Lower lobe of right lung (tissue), 2 donors: ENCODE measurements around the gene ZSWIM5. TPM values are rescaled to one million over a fixed set of nuclear protein-coding genes. Genes with fewer than 3 reads are reported as not detected.

Experiments
- ATAC-seq, 2 donors: fragments of 200-7000 bp; cut with Tn5 transposase; one replicate each; pipeline ENCODE4 v1.9.1; 2020 to 2022; ENCODE audit warnings: mild to moderate bottlenecking in 2 of 2, moderate library complexity in 2 of 2
- DNase-seq: peaks from one replicate; pipeline ENCODE4 v3.0.0-alpha.2; 2020
- H3K27ac ChIP-seq: fragments of 200-600 bp; one replicate; pipeline ENCODE4 v1.8.0; 2022
- H3K27me3 ChIP-seq: fragments of 200-600 bp; one replicate; pipeline ENCODE4 v1.8.0; 2022; ENCODE audit warnings: low read depth
- H3K36me3 ChIP-seq: fragments of 200-600 bp; one replicate; pipeline ENCODE4 v1.8.0; 2022; ENCODE audit warnings: mild to moderate bottlenecking
- H3K4me1 ChIP-seq: fragments of 200-600 bp; one replicate; pipeline ENCODE4 v1.8.0; 2022
- H3K4me3 ChIP-seq: fragments of 200-600 bp; one replicate; pipeline ENCODE4 v1.8.0; 2022; ENCODE audit warnings: mild to moderate bottlenecking
- H3K9me3 ChIP-seq: fragments of 200-600 bp; one replicate; pipeline ENCODE4 v1.8.0; 2022
- CTCF ChIP-seq: fragments of 200-600 bp; IDR thresholded peaks from one replicate; pipeline ENCODE4 v1.8.0; 2022; ENCODE audit warnings: antibody characterized with exemption, mild to moderate bottlenecking
- intact Hi-C: fragments of 100-400 bp; cut with DNase I; formaldehyde crosslinking; loops from one replicate; pipeline ENCODE4 v1.11.0; 2022
- total RNA-seq: library from RNA; stranded (reverse); fragmentation: NEBNext Ultra II Directional; extraction: Animal tissue kit (Norgen Biotek cat#: 25700); gene quantifications from one replicate; pipeline ENCODE4 v1.2.1, GENCODE V29; 2021
- donor health status: DM: no; HTN: yes; CAD: no; lungs with severe emphysema.

The ZSWIM5 gene
- total RNA-seq, 1 donor from 2014 or later, result 3.6 TPM

GRCh38 chr1:45043094-45043493 is 163.3 kb downstream of the ZSWIM5 start:
- Histone ChIP-seq H3K9me3 (no peaks in the 10 kb centered on the region), H3K27ac (no peak overlapping the region), H3K27me3 (no peaks in the 10 kb centered on the region), H3K4me3 (no peak overlapping the region), H3K36me3 (no peaks in the 10 kb centered on the region), H3K4me1 (no peaks in the 10 kb centered on the region)
- intact Hi-C loops, result no loop called here
- ATAC-seq (no peak), DNase-seq (no peak)
- TF ChIP-seq CTCF, result no peak

GRCh38 chr1:45040297-45040696 is 166.1 kb downstream of the ZSWIM5 start:
- H3K9me3 ChIP-seq, result no peaks in the 10 kb centered on the region
- H3K4me3 ChIP-seq, result no peak overlapping the region
- H3K4me1 ChIP-seq, result no peaks in the 10 kb centered on the region
- intact Hi-C loops, result no loop called here
- no peak overlapping the region for H3K27ac ChIP-seq
- no peak for DNase-seq
- H3K27me3 ChIP-seq, result no peaks in the 10 kb centered on the region
- no peak for TF ChIP-seq CTCF
- ATAC-seq, result no peak
- H3K36me3 ChIP-seq, result peaks cover 8% of the 10 kb centered on the region

GRCh38 chr1:45038661-45039364 is 167.6 kb downstream of the ZSWIM5 start:
- no peaks in the 10 kb centered on the region for H3K27me3 ChIP-seq
- peaks cover 8% of the 10 kb centered on the region for H3K36me3 ChIP-seq
- TF ChIP-seq CTCF, result no peak
- no peaks in the 10 kb centered on the region for H3K4me1 ChIP-seq
- DNase-seq (no peak), ATAC-seq (no peak)
- intact Hi-C loops, result no loop called here
- H3K4me3 ChIP-seq, result no peak overlapping the region
- no peak overlapping the region for H3K27ac ChIP-seq
- H3K9me3 ChIP-seq, result no peaks in the 10 kb centered on the region

- no peaks in the 10 kb centered on the region for H3K4me1 ChIP-seq
- peaks cover 8% of the 10 kb centered on the region for H3K36me3 ChIP-seq
- TF ChIP-seq CTCF, result no peak
- ATAC-seq (no peak), DNase-seq (no peak)
- intact Hi-C loops, result no loop called here
- H3K27me3 ChIP-seq, result no peaks in the 10 kb centered on the region
- H3K9me3 ChIP-seq, result no peaks in the 10 kb centered on the region
- H3K27ac ChIP-seq, result no peak overlapping the region
- H3K4me3 ChIP-seq, result no peak overlapping the region
Observed at GRCh38 chr1:45038240-45038639, 168.2 kb downstream of the ZSWIM5 start.

GRCh38 chr1:45037456-45037855 is 168.9 kb downstream of the ZSWIM5 start:
- Histone ChIP-seq H3K9me3 (no peaks in the 10 kb centered on the region), H3K4me3 (no peak overlapping the region), H3K27me3 (no peaks in the 10 kb centered on the region), H3K4me1 (no peaks in the 10 kb centered on the region), H3K27ac (no peak overlapping the region), H3K36me3 (peaks cover 8% of the 10 kb centered on the region)
- intact Hi-C loops, result no loop called here
- TF ChIP-seq CTCF, result no peak
- DNase-seq, result no peak
- ATAC-seq, result no peak
